HFFc6 (cell line): ENCODE results near the gene ST6GALNAC5. TPM values are rescaled to one million over a fixed set of nuclear protein-coding genes. Genes with fewer than 3 reads are reported as not detected.
A peak's percentile ranks its signal among the peaks of the same experiment; 100 is the strongest.

Experiments
- DNase-seq: peaks from one replicate; pipeline ENCODE4 v3.0.0-alpha.2; 2018
- H3K27ac Mint-ChIP-seq: 2 replicates; pipeline ENCODE4 v1.8.0; 2020; ENCODE audit warnings: mild to moderate bottlenecking, mixed read lengths
- H3K27me3 Mint-ChIP-seq: 2 replicates; pipeline ENCODE4 v1.8.0; 2021; ENCODE audit warnings: mild to moderate bottlenecking, moderate library complexity, mixed read lengths; ENCODE audit not compliant: insufficient read depth
- H3K36me3 Mint-ChIP-seq: 2 replicates; pipeline ENCODE4 v1.8.0; 2021; ENCODE audit warnings: low read depth, mixed read lengths
- H3K4me1 Mint-ChIP-seq: 2 replicates; pipeline ENCODE4 v1.8.0; 2020; ENCODE audit warnings: low read depth, mixed read lengths
- H3K4me3 Mint-ChIP-seq: 2 replicates; pipeline ENCODE4 v1.8.0; 2020; ENCODE audit warnings: mild to moderate bottlenecking, moderate library complexity, mixed read lengths
- H3K9me3 Mint-ChIP-seq: 2 replicates; pipeline ENCODE4 v1.8.0; 2020; ENCODE audit warnings: mild to moderate bottlenecking, mixed read lengths
- total RNA-seq, 6 experiments: library from RNA; stranded (reverse); fragmentation: NEBNext Ultra II Directional; extraction: Animal tissue kit (Norgen Biotek cat#: 25700); gene quantifications; 2 replicates in 1 of 6; 3 replicates in 5 of 6; pipeline ENCODE4 v1.2.3, GENCODE V29; 2021
- TF ChIP-seq, protein P1 (sequence below): fragments of 200-600 bp; sonication (generic); IDR thresholded peaks from 2 replicates; pipeline ENCODE4 v1.5.0; 2021; ENCODE audit warnings: antibody characterized with exemption, mild to moderate bottlenecking

Gene ST6GALNAC5
- total RNA-seq, 6 experiments from 2014 or later = 1.3 to 3.0 (median 2.1) TPM; not detected in 2

DNA sequence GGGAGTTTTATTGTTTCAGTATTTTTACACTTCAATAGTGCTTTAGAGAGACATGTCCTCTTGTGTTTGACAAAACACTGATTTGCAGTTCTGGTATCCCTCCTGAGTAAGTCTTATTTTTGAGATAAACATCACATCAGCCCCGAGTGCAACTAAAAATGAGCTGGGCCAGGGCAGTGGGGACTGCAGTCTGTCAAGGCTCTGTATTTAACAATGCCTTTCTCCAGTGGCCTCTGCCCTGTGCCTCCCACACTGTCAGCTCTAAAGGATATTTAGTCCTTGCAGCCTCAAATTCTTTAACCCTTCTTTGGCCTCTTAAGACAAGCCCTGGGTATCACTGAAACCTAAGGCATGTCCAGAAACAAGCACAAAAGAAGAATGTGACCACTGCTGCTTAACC, 160.6 kb downstream of the ST6GALNAC5 start:
- H3K4me3 Mint-ChIP-seq = no peak overlapping the region
- TF ChIP-seq, protein P1, sequence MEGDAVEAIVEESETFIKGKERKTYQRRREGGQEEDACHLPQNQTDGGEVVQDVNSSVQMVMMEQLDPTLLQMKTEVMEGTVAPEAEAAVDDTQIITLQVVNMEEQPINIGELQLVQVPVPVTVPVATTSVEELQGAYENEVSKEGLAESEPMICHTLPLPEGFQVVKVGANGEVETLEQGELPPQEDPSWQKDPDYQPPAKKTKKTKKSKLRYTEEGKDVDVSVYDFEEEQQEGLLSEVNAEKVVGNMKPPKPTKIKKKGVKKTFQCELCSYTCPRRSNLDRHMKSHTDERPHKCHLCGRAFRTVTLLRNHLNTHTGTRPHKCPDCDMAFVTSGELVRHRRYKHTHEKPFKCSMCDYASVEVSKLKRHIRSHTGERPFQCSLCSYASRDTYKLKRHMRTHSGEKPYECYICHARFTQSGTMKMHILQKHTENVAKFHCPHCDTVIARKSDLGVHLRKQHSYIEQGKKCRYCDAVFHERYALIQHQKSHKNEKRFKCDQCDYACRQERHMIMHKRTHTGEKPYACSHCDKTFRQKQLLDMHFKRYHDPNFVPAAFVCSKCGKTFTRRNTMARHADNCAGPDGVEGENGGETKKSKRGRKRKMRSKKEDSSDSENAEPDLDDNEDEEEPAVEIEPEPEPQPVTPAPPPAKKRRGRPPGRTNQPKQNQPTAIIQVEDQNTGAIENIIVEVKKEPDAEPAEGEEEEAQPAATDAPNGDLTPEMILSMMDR = no peak
- DNase-seq = no peak
- H3K27me3 Mint-ChIP-seq = peaks cover 22% of the 10 kb centered on the region
- H3K9me3 Mint-ChIP-seq = no peaks in the 10 kb centered on the region
- peaks cover 13% of the 10 kb centered on the region for H3K4me1 Mint-ChIP-seq
- no peaks in the 10 kb centered on the region for H3K36me3 Mint-ChIP-seq
- no peak overlapping the region for H3K27ac Mint-ChIP-seq

DNA sequence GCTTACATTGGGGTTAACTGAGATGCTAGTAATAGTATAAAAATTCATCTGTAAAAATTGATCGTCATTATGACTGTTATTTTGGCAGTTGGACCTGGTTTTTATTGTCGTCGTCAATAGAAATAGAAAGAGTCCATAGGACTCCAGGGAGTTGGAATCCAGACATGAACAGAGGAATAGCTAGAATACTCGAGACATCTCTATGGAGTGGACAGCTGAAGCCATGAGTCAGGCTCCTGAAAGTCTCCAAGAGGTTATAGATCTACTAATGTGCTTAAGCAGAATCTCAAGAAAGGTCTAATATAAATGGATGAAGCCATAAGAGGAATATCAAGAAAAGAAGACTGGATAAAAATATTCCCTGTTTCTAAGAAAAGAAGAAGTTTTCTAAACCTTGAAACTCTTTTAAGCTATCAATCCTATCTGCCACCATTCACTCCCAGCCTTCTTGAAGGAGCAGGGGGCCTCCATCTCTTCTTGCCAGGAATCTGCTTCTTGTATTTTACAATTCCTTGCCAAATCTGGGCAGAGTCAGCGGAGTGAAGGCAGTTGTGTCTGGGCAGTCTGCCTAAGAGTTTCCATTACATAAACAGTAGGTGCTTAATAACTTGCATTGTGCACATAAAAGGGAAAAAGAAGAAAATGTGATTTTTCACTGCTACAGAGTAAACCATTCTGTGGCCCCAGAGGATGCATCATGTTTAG, 163.3 kb downstream of the ST6GALNAC5 start:
- Mint-ChIP-seq H3K27ac (no peak overlapping the region), H3K9me3 (no peaks in the 10 kb centered on the region), H3K4me3 (no peak overlapping the region), H3K27me3 (peaks cover 26% of the 10 kb centered on the region), H3K36me3 (no peaks in the 10 kb centered on the region), H3K4me1 (peaks cover 13% of the 10 kb centered on the region)
- no peak for DNase-seq
- TF ChIP-seq, protein P1 = no peak

DNA sequence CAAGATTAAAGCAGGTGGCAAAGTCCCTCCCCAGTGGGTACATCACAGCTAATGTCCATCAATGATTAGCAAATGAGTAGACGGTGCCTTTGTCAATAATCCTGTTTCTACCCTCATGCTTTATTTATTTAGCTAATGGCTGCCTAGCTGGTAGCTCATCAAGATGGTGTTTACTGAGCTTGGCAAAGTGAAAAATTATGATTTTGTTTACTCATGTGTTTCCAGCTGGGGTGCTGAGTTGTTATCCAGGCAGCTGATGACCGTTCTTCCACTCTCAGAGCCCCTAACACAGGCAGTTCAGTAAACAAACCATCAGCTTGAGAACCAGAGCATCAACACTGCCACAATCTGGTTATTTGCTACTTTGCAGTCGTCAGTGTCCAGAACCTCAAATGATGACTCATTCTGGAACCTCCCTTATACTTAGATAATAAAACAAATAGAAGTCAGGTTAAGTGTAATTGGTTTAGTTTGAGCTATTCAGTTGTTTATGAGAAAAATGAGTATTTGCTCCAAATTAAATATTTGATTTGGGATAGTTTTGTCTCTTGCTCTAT, 163.9 kb downstream of the ST6GALNAC5 start:
- Mint-ChIP-seq H3K27ac (no peak overlapping the region), H3K36me3 (no peaks in the 10 kb centered on the region), H3K9me3 (no peaks in the 10 kb centered on the region), H3K4me1 (peaks cover 13% of the 10 kb centered on the region), H3K27me3 (peaks cover 26% of the 10 kb centered on the region), H3K4me3 (no peak overlapping the region)
- TF ChIP-seq, protein P1 = peak; percentile 44
- DNase-seq = peak; percentile 59

DNA sequence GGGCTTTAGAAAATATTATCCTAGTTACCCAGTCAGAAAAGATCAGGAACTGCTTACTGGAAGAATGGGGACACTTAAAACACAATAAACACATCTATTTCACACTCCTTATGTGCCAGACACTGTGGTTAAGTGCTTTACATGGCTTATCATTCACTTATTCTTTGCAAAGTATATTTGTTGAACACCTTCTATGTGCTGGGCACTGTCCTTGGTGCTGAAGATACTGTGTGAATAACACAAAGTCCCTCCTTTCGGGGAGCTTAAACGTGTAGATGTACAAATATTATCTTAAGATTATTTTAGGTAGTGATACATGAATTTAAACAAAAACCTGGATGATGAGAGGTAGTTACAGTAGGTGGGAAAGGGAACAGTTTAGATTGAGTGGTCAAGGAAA, 169.3 kb downstream of the ST6GALNAC5 start:
- peaks cover 4% of the 10 kb centered on the region; the same call in 1 of the 2 replicates for H3K36me3 Mint-ChIP-seq
- peaks cover 35% of the 10 kb centered on the region for H3K4me1 Mint-ChIP-seq
- DNase-seq = peak; percentile 35
- TF ChIP-seq, protein P1 = no peak
- no peak overlapping the region for H3K4me3 Mint-ChIP-seq
- peaks cover 11% of the 10 kb centered on the region for H3K27me3 Mint-ChIP-seq
- no peak overlapping the region for H3K27ac Mint-ChIP-seq
- no peaks in the 10 kb centered on the region; the same call in 1 of the 2 replicates for H3K9me3 Mint-ChIP-seq

DNA sequence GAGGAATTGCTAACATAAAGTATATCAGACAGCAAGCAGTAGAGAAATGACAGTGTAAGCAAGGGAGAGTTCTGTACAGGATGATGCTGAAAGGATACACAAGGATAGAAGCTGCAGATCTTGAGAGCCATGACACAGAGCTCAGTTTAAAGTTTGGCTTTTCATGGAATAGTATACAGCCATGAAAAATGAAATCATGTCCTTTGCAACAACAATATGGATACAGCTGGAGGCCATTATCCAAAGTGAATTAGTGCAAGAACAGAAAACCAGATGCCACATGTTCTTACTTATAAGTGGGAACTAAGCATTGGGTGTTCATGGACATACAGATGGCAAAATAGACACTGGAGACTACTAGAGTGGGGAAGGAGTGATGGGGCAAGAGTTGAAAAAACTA, 169.8 kb downstream of the ST6GALNAC5 start:
- H3K27ac Mint-ChIP-seq = no peak overlapping the region
- no peaks in the 10 kb centered on the region; the same call in 1 of the 2 replicates for H3K9me3 Mint-ChIP-seq
- H3K4me3 Mint-ChIP-seq = no peak overlapping the region
- H3K4me1 Mint-ChIP-seq = peaks cover 33% of the 10 kb centered on the region
- H3K27me3 Mint-ChIP-seq = peaks cover 10% of the 10 kb centered on the region
- H3K36me3 Mint-ChIP-seq = peaks cover 4% of the 10 kb centered on the region; the same call in 1 of the 2 replicates
- TF ChIP-seq, protein P1 = no peak
- DNase-seq = no peak
